OCI-LY1 (cell line): Measurements from ENCODE around the gene IQSEC3.

Experiments
- EZH2 ChIP-seq: fragments of 200-600 bp; sonication (generic), shearing (Covaris generic); IDR thresholded peaks from 2 replicates; pipeline ENCODE4 v1.8.0; 2017; ENCODE audit warnings: borderline replicate concordance, mixed run types, mild to moderate bottlenecking, antibody characterized with exemption, low read length, moderate library complexity, mixed read lengths
- TF ChIP-seq, protein P1 (sequence below): fragments of 200-600 bp; sonication (generic), shearing (Covaris generic); IDR thresholded peaks from 2 replicates; pipeline ENCODE4 v1.5.1; 2017; ENCODE audit warnings: mild to moderate bottlenecking, antibody characterized with exemption, low read length, moderate library complexity, mixed read lengths

DNA sequence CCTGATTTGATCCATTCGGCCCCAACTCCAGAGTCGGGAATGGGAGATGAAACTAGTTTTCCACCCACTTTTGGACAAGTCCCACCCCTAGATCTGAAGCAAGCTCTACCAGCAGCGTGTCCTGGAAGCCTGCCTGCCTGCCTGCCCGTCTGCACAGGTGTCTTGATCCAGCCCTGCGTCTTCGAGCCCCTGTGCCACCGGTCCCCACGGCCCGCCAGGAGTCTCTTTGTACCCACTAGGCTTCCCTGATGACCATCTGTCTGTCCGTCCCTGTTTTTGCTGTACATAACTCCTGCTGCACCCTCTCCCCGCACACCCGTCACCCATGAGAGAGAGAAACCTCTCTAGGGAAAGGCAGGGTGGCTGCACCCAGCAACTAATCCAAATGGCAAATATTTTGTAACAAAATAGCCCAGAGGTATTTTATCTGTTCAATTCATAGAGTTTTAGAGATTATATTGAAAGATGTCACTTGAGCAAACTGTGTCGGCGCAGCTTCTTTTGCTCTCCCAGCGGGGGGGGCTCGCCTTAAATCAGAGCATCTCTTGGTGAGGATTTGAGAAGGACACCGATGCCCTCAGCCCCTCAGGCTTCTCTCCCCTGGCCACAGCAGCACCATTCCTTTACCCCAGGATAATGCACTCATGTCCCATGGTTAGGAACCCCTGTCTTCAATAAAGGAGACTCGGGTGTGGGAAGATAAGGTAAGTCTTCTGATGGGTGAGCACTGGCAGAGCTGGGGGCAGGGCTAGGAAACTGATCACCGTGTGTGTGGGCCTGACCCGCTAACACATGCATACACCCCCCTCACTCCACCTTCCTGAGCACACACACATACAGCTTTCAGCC, 111.6 kb downstream of the IQSEC3 start:
- TF ChIP-seq, protein P1, sequence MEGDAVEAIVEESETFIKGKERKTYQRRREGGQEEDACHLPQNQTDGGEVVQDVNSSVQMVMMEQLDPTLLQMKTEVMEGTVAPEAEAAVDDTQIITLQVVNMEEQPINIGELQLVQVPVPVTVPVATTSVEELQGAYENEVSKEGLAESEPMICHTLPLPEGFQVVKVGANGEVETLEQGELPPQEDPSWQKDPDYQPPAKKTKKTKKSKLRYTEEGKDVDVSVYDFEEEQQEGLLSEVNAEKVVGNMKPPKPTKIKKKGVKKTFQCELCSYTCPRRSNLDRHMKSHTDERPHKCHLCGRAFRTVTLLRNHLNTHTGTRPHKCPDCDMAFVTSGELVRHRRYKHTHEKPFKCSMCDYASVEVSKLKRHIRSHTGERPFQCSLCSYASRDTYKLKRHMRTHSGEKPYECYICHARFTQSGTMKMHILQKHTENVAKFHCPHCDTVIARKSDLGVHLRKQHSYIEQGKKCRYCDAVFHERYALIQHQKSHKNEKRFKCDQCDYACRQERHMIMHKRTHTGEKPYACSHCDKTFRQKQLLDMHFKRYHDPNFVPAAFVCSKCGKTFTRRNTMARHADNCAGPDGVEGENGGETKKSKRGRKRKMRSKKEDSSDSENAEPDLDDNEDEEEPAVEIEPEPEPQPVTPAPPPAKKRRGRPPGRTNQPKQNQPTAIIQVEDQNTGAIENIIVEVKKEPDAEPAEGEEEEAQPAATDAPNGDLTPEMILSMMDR: no peak
- TF ChIP-seq EZH2: no peak
